Epithelial cell of alveolus of lung (primary cell): ENCODE results near the gene MASTL. TPM values are rescaled to one million over a fixed set of nuclear protein-coding genes. Genes with fewer than 3 reads are reported as not detected.

ENCODE experiments used
- total RNA-seq: library from RNA; depleted of rRNA; stranded (reverse); fragments of >200 nt; gene quantifications from 2 replicates; pipeline ENCODE4 v1.2.1, GENCODE V29; 2015

The MASTL gene
- total RNA-seq, result 15.9 and 17.3 TPM in 2 replicates

DNA sequence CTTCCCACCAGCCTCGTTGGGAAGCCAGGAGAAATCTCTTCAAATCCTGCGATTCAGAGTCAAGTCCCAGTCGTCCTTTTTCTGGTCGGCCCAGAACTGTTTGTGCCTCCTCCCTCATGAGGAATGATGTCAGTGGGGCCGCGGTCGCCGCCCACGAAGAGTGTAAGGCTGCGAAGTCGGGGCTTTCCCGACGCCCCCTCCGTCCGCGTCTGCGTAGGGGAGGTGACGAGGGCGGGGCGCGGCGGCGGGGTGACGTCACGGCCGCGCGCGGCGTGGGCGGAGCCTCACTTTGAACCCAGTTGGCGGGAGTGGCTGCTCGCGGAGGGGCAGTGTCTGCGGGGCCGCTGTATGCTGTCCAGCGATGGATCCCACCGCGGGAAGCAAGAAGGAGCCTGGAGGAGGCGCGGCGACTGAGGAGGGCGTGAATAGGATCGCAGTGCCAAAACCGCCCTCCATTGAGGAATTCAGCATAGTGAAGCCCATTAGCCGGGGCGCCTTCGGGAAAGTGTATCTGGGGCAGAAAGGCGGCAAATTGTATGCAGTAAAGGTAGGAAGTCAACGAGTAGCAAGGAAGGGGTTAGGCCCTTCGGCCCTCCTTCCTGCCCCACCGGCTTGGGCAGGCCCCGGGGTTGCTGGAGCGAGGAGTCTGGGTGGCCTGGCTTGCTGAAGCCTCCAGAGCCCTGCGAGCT is at the start of gene MASTL:
TSS of gene MASTL (plus strand) at position 287 of the 689 bp plus-strand sequence. CDS start at position 362, 75 bp downstream.

Other genes starting within 250 kb of the MASTL start
- 3.7 and 8.9 TPM in 2 replicates for gene ANKRD26, start 54.9 kb upstream of the MASTL start, total RNA-seq
- 80.4 and 85.5 TPM in 2 replicates for gene YME1L1, start 968 bp upstream of the MASTL start, total RNA-seq
- gene ACBD5, start 85.4 kb downstream of the MASTL start, total RNA-seq, result 8.9 and 10.3 TPM in 2 replicates